D721Med (cell line): ENCODE data around the gene RIC3.

ENCODE experiments used
- DNase-seq: peaks from one replicate; pipeline ENCODE4 v3.0.0; 2011; ENCODE audit warnings: low spot score; ENCODE audit not compliant: insufficient read length
- FAIRE-seq: peaks from 2 replicates; lab custom pipeline; 2011; peaks lifted over from hg19 to GRCh38; lab: Jason Lieb, UNC
- CTCF ChIP-seq: IDR thresholded peaks from 2 replicates; pipeline ENCODE4 v1.5.1; 2012; ENCODE audit warnings: mild to moderate bottlenecking, control low read depth; ENCODE audit not compliant: insufficient read depth; ENCODE audit errors: missing control alignments

Gene RIC3

GRCh38 chr11:8092587-8093424 is 76.0 kb downstream of the RIC3 start:
- DNase-seq (no peak), FAIRE-seq (no peak)
- TF ChIP-seq CTCF, result peak; percentile 83

DNA sequence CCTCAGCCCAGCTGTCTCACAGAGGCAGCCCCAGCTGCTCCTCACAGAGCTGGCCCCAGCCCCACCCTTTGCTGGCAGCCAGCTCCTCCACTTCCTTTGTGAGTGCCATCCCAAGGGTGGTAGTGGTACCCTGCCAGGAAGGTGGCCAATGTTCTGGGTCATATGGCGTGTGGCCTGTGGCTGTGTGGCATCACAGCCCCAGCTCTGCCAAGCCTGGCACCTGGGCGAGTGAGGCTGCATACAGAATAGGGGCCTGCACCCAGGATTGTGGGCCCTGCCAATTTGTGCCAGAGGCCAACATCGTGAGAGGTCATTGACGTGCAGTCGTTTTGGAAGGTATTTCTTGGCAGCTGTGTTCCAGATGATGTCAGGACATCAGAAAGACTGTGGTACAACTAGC is 77.1 kb downstream of the RIC3 start:
- DNase-seq (no peak), FAIRE-seq (no peak)

GRCh38 chr11:8090756-8091155 is 78.1 kb downstream of the RIC3 start:
- FAIRE-seq, result no peak
- TF ChIP-seq CTCF, result peak; percentile 55
- no peak for DNase-seq

More for the DNA sequence above, 77.1 kb downstream of the RIC3 start:
- no peak for TF ChIP-seq CTCF

GRCh38 chr11:8089791-8090510 is 78.9 kb downstream of the RIC3 start:
- no peak for DNase-seq
- no peak for TF ChIP-seq CTCF
- FAIRE-seq, result no peak

DNA sequence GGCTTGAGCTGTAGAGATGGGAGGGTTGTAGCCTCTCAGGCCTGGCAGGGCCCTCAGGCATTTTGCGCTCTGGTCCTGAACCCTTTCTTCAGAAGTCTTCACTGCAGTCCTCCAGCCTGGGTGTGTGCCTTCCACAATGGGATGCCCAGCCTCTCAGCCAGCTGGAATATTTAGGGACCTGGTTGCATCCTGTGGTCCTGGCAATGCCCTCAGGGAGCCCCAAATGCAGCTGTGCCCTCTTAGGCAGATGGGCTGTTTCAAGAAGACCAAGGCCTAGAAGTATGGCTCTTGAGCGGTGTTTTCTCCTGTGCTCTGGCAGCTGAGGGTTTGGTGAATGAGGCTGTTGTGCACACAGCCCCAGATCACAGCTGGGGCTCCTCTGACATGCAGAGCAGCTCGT is 81.1 kb downstream of the RIC3 start:
- TF ChIP-seq CTCF, result no peak
- DNase-seq, result no peak
- no peak for FAIRE-seq

- no peak for DNase-seq
- TF ChIP-seq CTCF, result no peak
Measured at GRCh38 chr11:8087185-8087584, 81.6 kb downstream of the RIC3 start.

GRCh38 chr11:8086571-8086970 is 82.3 kb downstream of the RIC3 start:
- no peak for TF ChIP-seq CTCF
- FAIRE-seq (no peak), DNase-seq (no peak)

More at GRCh38 chr11:8087185-8087584, 81.6 kb downstream of the RIC3 start:
- no peak for FAIRE-seq
